Caco-2 (cell line): ENCODE results near the gene ARF1. TPM values are rescaled to one million over a fixed set of nuclear protein-coding genes. Genes with fewer than 3 reads are reported as not detected.

Experiments used
- BruUV-seq: library from RNA; stranded (reverse); fragments of 400-500 nt; replicated peaks from 2 replicates; lab custom pipeline; 2021; lab: Mats Ljungman, UMichigan
- CTCF ChIA-PET: fragments of 300-600 bp; sonication (Branson Sonifier 250); formaldehyde crosslinking; loops from one replicate; lab custom pipeline; 2022; ENCODE audit warnings: antibody characterized with exemption; lab: Charles Lee
- POLR2A ChIA-PET: fragments of 300-600 bp; sonication (Branson Sonifier 250); formaldehyde crosslinking; loops from one replicate; lab custom pipeline; 2022; ENCODE audit warnings: antibody characterized with exemption; lab: Charles Lee
- DNase-seq, 2 experiments: peaks; one replicate each; pipeline versions ENCODE4 v3.0.0 to v3.0.0-alpha.2; 2020 to 2022
- H3K27me3 ChIP-seq: replicated peaks from 2 replicates; pipeline ENCODE4 v1.6.0; 2011; ENCODE audit warnings: low read length; ENCODE audit not compliant: control insufficient read depth, insufficient read depth
- H3K36me3 ChIP-seq: 2 replicates; pipeline ENCODE4 v1.5.1; 2011; ENCODE audit warnings: low read length; ENCODE audit not compliant: control insufficient read depth, insufficient read depth
- H3K4me1 ChIP-seq: fragments of 250-450 bp; sonication (Bioruptor Pico); 2 replicates; pipeline ENCODE4 v1.5.1; 2020; ENCODE audit warnings: mild to moderate bottlenecking
- H3K4me3 ChIP-seq: 2 replicates; pipeline ENCODE4 v1.5.1; 2011; ENCODE audit warnings: low read depth, mild to moderate bottlenecking, control low read depth, low read length
- H3K9me3 ChIP-seq: fragments of 250-450 bp; sonication (Bioruptor Pico); 2 replicates; pipeline ENCODE4 v1.5.1; 2020; ENCODE audit warnings: mild to moderate bottlenecking, moderate library complexity
- H3K27ac Mint-ChIP-seq: one replicate; pipeline ENCODE4 v1.8.0; 2022; ENCODE audit warnings: mixed read lengths; ENCODE audit not compliant: unreplicated experiment
- H3K27me3 Mint-ChIP-seq: one replicate; pipeline ENCODE4 v1.8.0; 2022; ENCODE audit warnings: mixed read lengths; ENCODE audit not compliant: insufficient read depth, unreplicated experiment
- H3K36me3 Mint-ChIP-seq: one replicate; pipeline ENCODE4 v1.8.0; 2022; ENCODE audit warnings: mild to moderate bottlenecking, mixed read lengths; ENCODE audit not compliant: insufficient read depth, unreplicated experiment
- H3K4me1 Mint-ChIP-seq: one replicate; pipeline ENCODE4 v1.8.0; 2022; ENCODE audit warnings: low read depth, mixed read lengths; ENCODE audit not compliant: unreplicated experiment
- H3K4me3 Mint-ChIP-seq: one replicate; pipeline ENCODE4 v1.8.0; 2022; ENCODE audit warnings: mild to moderate bottlenecking, moderate library complexity, mixed read lengths; ENCODE audit not compliant: unreplicated experiment
- H3K9me3 Mint-ChIP-seq: one replicate; pipeline ENCODE4 v1.8.0; 2022; ENCODE audit warnings: mixed read lengths; ENCODE audit not compliant: unreplicated experiment
- intact Hi-C: fragments of 100-400 bp; cut with micrococcal nuclease; formaldehyde crosslinking; loops from one replicate; pipeline ENCODE4 v1.10.0; 2022; ENCODE audit not compliant: unreplicated experiment
- total RNA-seq: library from RNA; stranded (reverse); gene quantifications from 2 replicates; pipeline ENCODE4 v1.2.3, GENCODE V29; 2022
- TF ChIP-seq, protein P1 (sequence below), 2 experiments: fragments of 200-600 bp in 1 of 2; IDR thresholded peaks; 1 replicate in 1 of 2; 2 replicates in 1 of 2; pipeline versions ENCODE4 v1.5.1 to v1.8.0; 2011 to 2022; ENCODE audit warnings: antibody characterized with exemption in 1 of 2, control low read depth in 1 of 2, inconsistent platforms in 1 of 2, low read depth in 1 of 2, low read length in 1 of 2, mild to moderate bottlenecking in 1 of 2, moderate library complexity in 1 of 2; ENCODE audit not compliant: insufficient read depth in 1 of 2, severe bottlenecking in 1 of 2, unreplicated experiment in 1 of 2

The ARF1 gene
- total RNA-seq, 1 experiment from 2014 or later: 378 TPM

DNA sequence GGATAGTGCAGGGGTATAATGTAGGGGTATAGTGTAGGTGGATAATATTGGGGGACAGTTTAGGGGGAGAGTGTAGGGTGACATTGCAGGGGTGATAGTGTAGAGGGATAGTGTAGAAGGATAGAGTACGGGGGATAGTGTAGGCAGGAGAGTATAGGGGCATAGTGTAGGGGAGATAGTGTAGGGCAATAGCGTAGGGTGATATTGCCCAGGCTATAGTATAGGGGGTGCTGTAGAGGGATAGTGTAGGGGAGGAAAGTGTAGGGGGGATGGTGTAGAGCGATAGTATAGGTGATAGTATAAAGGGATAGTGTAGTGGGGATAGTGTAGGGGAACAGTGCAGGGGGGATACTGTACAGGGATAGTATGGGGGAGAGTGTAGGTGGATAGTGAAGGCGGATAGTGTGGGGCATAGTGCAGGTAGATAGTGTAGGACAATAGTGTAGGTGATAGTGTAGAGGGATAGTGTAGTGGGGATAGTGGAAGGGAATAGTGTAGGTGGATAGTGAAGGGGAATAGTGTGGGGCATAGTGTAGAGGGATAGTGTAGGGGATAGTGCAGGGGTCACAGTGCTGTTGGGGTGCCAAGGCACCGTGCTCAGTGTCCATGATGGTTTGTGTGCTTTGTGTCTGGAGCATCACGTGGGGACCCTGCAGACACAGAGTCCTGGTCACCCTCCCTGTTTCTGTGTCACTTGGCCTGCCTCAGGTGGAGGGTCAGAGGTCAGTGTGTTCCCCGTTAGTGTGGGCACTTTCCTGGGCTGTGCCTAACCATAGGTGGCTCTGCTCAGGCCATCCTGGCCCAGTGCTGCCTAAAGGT lies 10.5 kb upstream of the ARF1 start:
- Mint-ChIP-seq H3K4me1 (no peaks in the 10 kb centered on the region), H3K4me3 (no peak overlapping the region), H3K9me3 (no peaks in the 10 kb centered on the region), H3K27ac (no peak overlapping the region), H3K27me3 (peaks cover 2% of the 10 kb centered on the region), H3K36me3 (peaks cover 13% of the 10 kb centered on the region)
- Histone ChIP-seq H3K9me3 (no peaks in the 10 kb centered on the region), H3K4me1 (no peaks in the 10 kb centered on the region), H3K27me3 (no peaks in the 10 kb centered on the region), H3K36me3 (no peaks in the 10 kb centered on the region), H3K4me3 (no peak overlapping the region)
- BruUV-seq: no TSS peak
- DNase-seq: no peak
- ChIA-PET CTCF (no interaction called here), POLR2A (no interaction called here)
- intact Hi-C loops: no loop called here
- TF ChIP-seq, protein P1, sequence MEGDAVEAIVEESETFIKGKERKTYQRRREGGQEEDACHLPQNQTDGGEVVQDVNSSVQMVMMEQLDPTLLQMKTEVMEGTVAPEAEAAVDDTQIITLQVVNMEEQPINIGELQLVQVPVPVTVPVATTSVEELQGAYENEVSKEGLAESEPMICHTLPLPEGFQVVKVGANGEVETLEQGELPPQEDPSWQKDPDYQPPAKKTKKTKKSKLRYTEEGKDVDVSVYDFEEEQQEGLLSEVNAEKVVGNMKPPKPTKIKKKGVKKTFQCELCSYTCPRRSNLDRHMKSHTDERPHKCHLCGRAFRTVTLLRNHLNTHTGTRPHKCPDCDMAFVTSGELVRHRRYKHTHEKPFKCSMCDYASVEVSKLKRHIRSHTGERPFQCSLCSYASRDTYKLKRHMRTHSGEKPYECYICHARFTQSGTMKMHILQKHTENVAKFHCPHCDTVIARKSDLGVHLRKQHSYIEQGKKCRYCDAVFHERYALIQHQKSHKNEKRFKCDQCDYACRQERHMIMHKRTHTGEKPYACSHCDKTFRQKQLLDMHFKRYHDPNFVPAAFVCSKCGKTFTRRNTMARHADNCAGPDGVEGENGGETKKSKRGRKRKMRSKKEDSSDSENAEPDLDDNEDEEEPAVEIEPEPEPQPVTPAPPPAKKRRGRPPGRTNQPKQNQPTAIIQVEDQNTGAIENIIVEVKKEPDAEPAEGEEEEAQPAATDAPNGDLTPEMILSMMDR (IDR thresholded peaks at IDR 0.05; ENCODE audit: insufficient read depth in 1 of 2, low read depth in 1 of 2, low read length in 1 of 2, severe bottlenecking in 1 of 2, unreplicated experiment in 1 of 2): no peak

GRCh38 chr1:228072658-228073043 lies 9.9 kb upstream of the ARF1 start:
- Histone ChIP-seq H3K27me3 (no peaks in the 10 kb centered on the region), H3K4me1 (no peaks in the 10 kb centered on the region), H3K4me3 (no peak overlapping the region), H3K36me3 (no peaks in the 10 kb centered on the region), H3K9me3 (no peaks in the 10 kb centered on the region)
- no peaks in the 10 kb centered on the region for H3K4me1 Mint-ChIP-seq
- intact Hi-C loops: no loop called here
- BruUV-seq: no TSS peak
- TF ChIP-seq, protein P1 (IDR thresholded peaks at IDR 0.05; ENCODE audit: insufficient read depth in 1 of 2, low read depth in 1 of 2, low read length in 1 of 2, severe bottlenecking in 1 of 2, unreplicated experiment in 1 of 2): no peak
- H3K27ac Mint-ChIP-seq: no peak overlapping the region
- ChIA-PET POLR2A (no interaction called here), CTCF (no interaction called here)
- H3K36me3 Mint-ChIP-seq: peaks cover 14% of the 10 kb centered on the region
- no peak overlapping the region for H3K4me3 Mint-ChIP-seq
- no peak for DNase-seq
- H3K9me3 Mint-ChIP-seq: no peaks in the 10 kb centered on the region
- no peaks in the 10 kb centered on the region for H3K27me3 Mint-ChIP-seq

DNA sequence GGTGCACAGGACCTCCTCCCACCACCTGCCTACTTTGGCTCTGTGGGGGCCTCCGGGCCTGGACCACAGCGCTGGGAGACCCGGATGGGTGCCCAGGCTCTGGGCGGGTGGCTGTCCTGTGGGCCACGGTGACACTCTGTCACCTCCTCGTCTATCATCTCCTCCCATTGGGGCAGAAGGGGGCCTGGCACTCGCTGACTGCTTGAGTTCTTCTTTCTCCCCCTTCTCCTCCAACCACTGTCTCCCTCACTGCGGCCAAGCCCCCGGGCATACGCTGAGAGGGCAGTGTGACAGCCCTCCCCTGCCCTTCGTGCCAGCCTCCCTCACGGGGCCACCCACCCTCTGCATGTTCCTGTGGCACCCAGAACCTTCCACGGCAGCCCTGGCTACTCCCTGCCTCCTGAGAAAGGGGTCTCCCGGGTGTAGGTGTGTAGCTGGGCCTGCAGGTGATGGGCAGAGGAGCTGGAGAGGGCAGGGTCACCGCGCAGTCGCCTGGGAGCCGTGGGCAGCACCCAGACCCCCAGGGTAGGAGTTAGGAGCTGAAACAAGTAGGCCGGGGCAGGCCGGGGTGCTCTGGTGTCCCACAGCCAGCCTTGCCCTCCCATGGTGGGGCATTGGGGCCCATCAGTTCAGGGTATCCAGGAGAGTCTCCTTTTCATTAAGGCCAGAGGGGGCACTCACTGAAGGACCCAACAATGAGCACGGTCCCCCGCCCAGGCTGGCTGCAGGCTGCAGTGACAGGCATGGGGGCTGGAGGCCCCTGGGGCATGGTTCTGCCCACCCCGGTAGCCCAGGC lies 9.2 kb upstream of the ARF1 start:
- CTCF ChIA-PET: interaction anchor here (1.1 kb wide), 1 partner anchor 74 kb away, joined by 5 read pairs; no protein-coding TSS in a partner anchor
- H3K9me3 ChIP-seq: no peaks in the 10 kb centered on the region
- H3K4me3 ChIP-seq: no peak overlapping the region
- BruUV-seq: no TSS peak
- Mint-ChIP-seq H3K27me3 (no peaks in the 10 kb centered on the region), H3K9me3 (no peaks in the 10 kb centered on the region), H3K4me3 (no peak overlapping the region), H3K27ac (no peak overlapping the region), H3K36me3 (peaks cover 19% of the 10 kb centered on the region), H3K4me1 (no peaks in the 10 kb centered on the region)
- no peaks in the 10 kb centered on the region for H3K27me3 ChIP-seq
- DNase-seq: no peak
- no peaks in the 10 kb centered on the region for H3K36me3 ChIP-seq
- intact Hi-C loops: no loop called here
- POLR2A ChIA-PET: no interaction called here
- TF ChIP-seq, protein P1 (IDR thresholded peaks at IDR 0.05; ENCODE audit: insufficient read depth in 1 of 2, low read depth in 1 of 2, low read length in 1 of 2, severe bottlenecking in 1 of 2, unreplicated experiment in 1 of 2): no peak
- H3K4me1 ChIP-seq: no peaks in the 10 kb centered on the region
